HepG2 (cell line): ENCODE results near the gene TMEM255B. TPM values are rescaled to one million over a fixed set of nuclear protein-coding genes. Genes with fewer than 3 reads are reported as not detected.

Experiments
- ATAC-seq: fragments of 200-7000 bp; cut with Tn5 transposase; 3 replicates; pipeline ENCODE4 v1.9.1; 2020; ENCODE audit warnings: mild to moderate bottlenecking, moderate library complexity
- BruUV-seq: library from RNA; stranded (reverse); fragments of 400-500 nt; replicated peaks from 2 replicates; lab custom pipeline; 2021; lab: Mats Ljungman, UMichigan
- CTCF ChIA-PET: fragments of 300-600 bp; formaldehyde crosslinking; extraction: SDS; loops from one replicate; lab custom pipeline; 2021; ENCODE audit warnings: low total read pairs, inconsistent platforms, low intra/inter-chr PET ratio; lab: Yijun Ruan, JAX
- POLR2A ChIA-PET: fragments of 350-600 bp; sonication (Branson Sonifier 250); formaldehyde crosslinking; loops from one replicate; lab custom pipeline; 2020; ENCODE audit warnings: antibody characterized with exemption, inconsistent platforms; lab: Yijun Ruan, JAX
- DNase-seq: peaks from one replicate; pipeline ENCODE4 v3.0.0-alpha.2; 2015; ENCODE audit warnings: low spot score
- FAIRE-seq: peaks from 3 replicates; lab custom pipeline; 2011; peaks lifted over from hg19 to GRCh38; lab: Jason Lieb, UNC
- H2AFZ ChIP-seq: one replicate; pipeline ENCODE4 v1.6.1; 2011; ENCODE audit warnings: low read length, inconsistent platforms
- H3K27ac ChIP-seq: fragments of 300-600 bp; 3 replicates; pipeline ENCODE4 v1.8.0; 2011; ENCODE audit warnings: mixed run types, mild to moderate bottlenecking, mixed read lengths, low read length, inconsistent platforms; ENCODE audit not compliant: insufficient read depth; ENCODE audit errors: extremely low read length
- H3K27me3 ChIP-seq, 2 experiments: fragments of 200-600 bp in 1 of 2; 2 replicates in 1 of 2; 3 replicates in 1 of 2; pipeline versions ENCODE4 v1.6.0 to v1.8.0; 2011; ENCODE audit warnings: low read length in 2 of 2, mild to moderate bottlenecking in 2 of 2, moderate library complexity in 2 of 2, inconsistent platforms in 1 of 2; ENCODE audit not compliant: insufficient read depth in 2 of 2, control insufficient read depth in 1 of 2
- H3K36me3 ChIP-seq, 2 experiments: fragments of 200-600 bp in 1 of 2; replicated peaks in 1 of 2; 2 replicates in 1 of 2; 3 replicates in 1 of 2; pipeline versions ENCODE4 v1.5.1 to v1.8.0; 2011; ENCODE audit warnings: low read length in 2 of 2, inconsistent platforms in 1 of 2; ENCODE audit not compliant: insufficient read depth in 2 of 2, control insufficient read depth in 1 of 2
- H3K4me1 ChIP-seq: 2 replicates; pipeline ENCODE4 v1.5.1; 2012; ENCODE audit warnings: low read length, inconsistent platforms; ENCODE audit not compliant: insufficient read depth
- H3K4me2 ChIP-seq: 2 replicates; pipeline ENCODE4 v1.6.0; 2011; ENCODE audit warnings: low read depth, low read length, inconsistent platforms
- H3K4me3 ChIP-seq, 3 experiments: fragments of 200-600 bp in 1 of 3; sonication (generic), shearing (Covaris generic) in 1 of 3; replicated peaks in 1 of 3; 2 replicates each; pipeline ENCODE4 v1.5.1; 2011 to 2016; ENCODE audit warnings: low read length in 3 of 3, inconsistent platforms in 2 of 3, low read depth in 2 of 3, mild to moderate bottlenecking in 2 of 3, control low read depth in 1 of 3, mixed read lengths in 1 of 3; ENCODE audit not compliant: insufficient read depth in 1 of 3
- H3K79me2 ChIP-seq: one replicate; pipeline ENCODE4 v1.6.1; 2011; ENCODE audit warnings: low read length, inconsistent platforms; ENCODE audit not compliant: insufficient read depth
- H3K9ac ChIP-seq: 2 replicates; pipeline ENCODE4 v1.6.0; 2011; ENCODE audit warnings: mild to moderate bottlenecking, low read depth, low read length, inconsistent platforms; ENCODE audit not compliant: insufficient read depth
- H3K9me3 ChIP-seq: 2 replicates; pipeline ENCODE4 v1.5.1; 2012; ENCODE audit warnings: mild to moderate bottlenecking, low read length
- H4K20me1 ChIP-seq: 2 replicates; pipeline ENCODE4 v1.6.0; 2011; ENCODE audit warnings: inconsistent platforms, mild to moderate bottlenecking, low read length, moderate library complexity; ENCODE audit not compliant: insufficient read depth
- RFXAP ChIP-seq: sonication (generic); formaldehyde crosslinking; IDR thresholded peaks from 2 replicates; pipeline ENCODE4 v1.4.0; 2020; ENCODE audit warnings: missing genetic modification reagents, borderline replicate concordance
- SIN3B ChIP-seq: fragments of 150-350 bp; IDR thresholded peaks from 2 replicates; pipeline ENCODE4 v1.6.1; 2014; ENCODE audit warnings: low read length
- ZNF232 ChIP-seq: sonication (generic); formaldehyde crosslinking; IDR thresholded peaks from 2 replicates; pipeline ENCODE4 v1.4.0; 2020; ENCODE audit warnings: missing genetic modification reagents, borderline replicate concordance
- ZNF512 ChIP-seq: sonication (generic); formaldehyde crosslinking; IDR thresholded peaks from 2 replicates; pipeline ENCODE4 v1.4.0; 2020; ENCODE audit warnings: mild to moderate bottlenecking, missing genetic modification reagents
- ZNF660 ChIP-seq: sonication (generic); formaldehyde crosslinking; IDR thresholded peaks from 2 replicates; pipeline ENCODE4 v1.5.1; 2020; ENCODE audit warnings: mild to moderate bottlenecking, low read depth, missing genetic modification reagents, borderline replicate concordance
- ZSCAN21 ChIP-seq: sonication (generic); formaldehyde crosslinking; IDR thresholded peaks from 2 replicates; pipeline ENCODE4 v1.8.0; 2022; ENCODE audit warnings: mild to moderate bottlenecking, missing genetic modification reagents, moderate library complexity, borderline replicate concordance
- WGBS: methylation state at CpG from one replicate; pipeline ENCODE4 v1.1.6; 2017; ENCODE audit warnings: low lambda C conversion rate; 5-methylcytosine and 5-hydroxymethylcytosine counted together
- in situ Hi-C: cut with HindIII; loops from 2 replicates; pipeline ENCODE4 v1.10.0; 2017; ENCODE audit warnings: low pct_unique_long_range_greater_than_20kb; ENCODE audit not compliant: extremely low pct_ligation_motif_present
- intact Hi-C: fragments of 100-400 bp; cut with micrococcal nuclease; formaldehyde crosslinking; loops from one replicate; pipeline ENCODE4 v1.10.0; 2022; ENCODE audit not compliant: unreplicated experiment
- polyA plus RNA-seq, 8 experiments: library from polyadenylated mRNA; depleted of rRNA in 3 of 8; stranded (reverse) in 7 of 8; unstranded in 1 of 8; fragments of >200 nt; fragmentation: Illumina TruSeq in 4 of 8; extraction: Trizol in 4 of 8; gene quantifications; 2 replicates each; pipeline versions ENCODE4 v1.2.1 to v1.2.3, GENCODE V29; 2011 to 2016; ENCODE audit warnings: low read depth in 4 of 8, missing spikeins in 1 of 8, mixed read lengths in 1 of 8; ENCODE audit not compliant: insufficient read depth in 1 of 8
- total RNA-seq, 5 experiments: library from RNA; depleted of rRNA; stranded (reverse); fragments of >200 nt; fragmentation: Illumina TruSeq; extraction: Trizol; gene quantifications; 2 replicates each; pipeline ENCODE4 v1.2.3, GENCODE V29; 2016; ENCODE audit warnings: low read depth in 1 of 5
- TF ChIP-seq, protein P1 (sequence below): sonication (generic); formaldehyde crosslinking; IDR thresholded peaks from 2 replicates; pipeline ENCODE4 v1.8.0; 2022; ENCODE audit warnings: mild to moderate bottlenecking, missing genetic modification reagents
- TF ChIP-seq, protein P2 (sequence below): sonication (generic); formaldehyde crosslinking; IDR thresholded peaks from 2 replicates; pipeline ENCODE4; 2020; ENCODE audit warnings: missing genetic modification reagents, mild to moderate bottlenecking, borderline replicate concordance
- TF ChIP-seq, protein P3 (sequence below): sonication (generic); formaldehyde crosslinking; IDR thresholded peaks from 2 replicates; pipeline ENCODE4 v1.8.0; 2022; ENCODE audit warnings: mild to moderate bottlenecking, missing genetic modification reagents, moderate library complexity
- TF ChIP-seq, protein P4 (sequence below): sonication (generic); formaldehyde crosslinking; conservative IDR thresholded peaks from 2 replicates; pipeline ENCODE4 v1.8.1; 2023; ENCODE audit warnings: missing genetic modification reagents

Gene TMEM255B
- total and polyA plus RNA-seq, 2 of the 13 experiments (the other 11 are each of a cell fraction or from before 2014, with no cell fraction given), result not detected

DNA sequence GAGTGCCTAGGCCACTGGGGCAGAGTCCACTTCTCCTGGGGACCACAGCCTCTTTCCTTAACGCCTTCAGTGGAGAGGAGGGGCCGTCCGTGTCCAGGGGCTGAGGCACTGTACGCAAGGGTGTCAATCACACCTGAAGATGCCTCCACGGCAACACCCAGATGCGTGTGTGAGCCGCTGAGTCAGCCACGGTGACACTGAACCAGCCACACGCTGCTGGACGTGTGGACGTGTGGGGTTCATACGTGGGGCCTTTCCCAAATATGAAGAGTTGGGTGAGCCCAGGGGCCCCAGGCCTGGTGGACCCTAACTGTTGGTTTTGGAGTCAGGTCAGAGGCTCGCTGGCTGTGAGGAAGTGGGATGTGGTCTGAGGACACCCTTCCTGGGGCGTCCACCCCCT, 51.6 kb downstream of the TMEM255B start (continued):
- TF ChIP-seq, protein P1, sequence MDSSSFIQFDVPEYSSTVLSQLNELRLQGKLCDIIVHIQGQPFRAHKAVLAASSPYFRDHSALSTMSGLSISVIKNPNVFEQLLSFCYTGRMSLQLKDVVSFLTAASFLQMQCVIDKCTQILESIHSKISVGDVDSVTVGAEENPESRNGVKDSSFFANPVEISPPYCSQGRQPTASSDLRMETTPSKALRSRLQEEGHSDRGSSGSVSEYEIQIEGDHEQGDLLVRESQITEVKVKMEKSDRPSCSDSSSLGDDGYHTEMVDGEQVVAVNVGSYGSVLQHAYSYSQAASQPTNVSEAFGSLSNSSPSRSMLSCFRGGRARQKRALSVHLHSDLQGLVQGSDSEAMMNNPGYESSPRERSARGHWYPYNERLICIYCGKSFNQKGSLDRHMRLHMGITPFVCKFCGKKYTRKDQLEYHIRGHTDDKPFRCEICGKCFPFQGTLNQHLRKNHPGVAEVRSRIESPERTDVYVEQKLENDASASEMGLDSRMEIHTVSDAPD (CRISPR knock-in tag), result no peak
- TF ChIP-seq ZSCAN21 (CRISPR knock-in tag), result no peak

DNA sequence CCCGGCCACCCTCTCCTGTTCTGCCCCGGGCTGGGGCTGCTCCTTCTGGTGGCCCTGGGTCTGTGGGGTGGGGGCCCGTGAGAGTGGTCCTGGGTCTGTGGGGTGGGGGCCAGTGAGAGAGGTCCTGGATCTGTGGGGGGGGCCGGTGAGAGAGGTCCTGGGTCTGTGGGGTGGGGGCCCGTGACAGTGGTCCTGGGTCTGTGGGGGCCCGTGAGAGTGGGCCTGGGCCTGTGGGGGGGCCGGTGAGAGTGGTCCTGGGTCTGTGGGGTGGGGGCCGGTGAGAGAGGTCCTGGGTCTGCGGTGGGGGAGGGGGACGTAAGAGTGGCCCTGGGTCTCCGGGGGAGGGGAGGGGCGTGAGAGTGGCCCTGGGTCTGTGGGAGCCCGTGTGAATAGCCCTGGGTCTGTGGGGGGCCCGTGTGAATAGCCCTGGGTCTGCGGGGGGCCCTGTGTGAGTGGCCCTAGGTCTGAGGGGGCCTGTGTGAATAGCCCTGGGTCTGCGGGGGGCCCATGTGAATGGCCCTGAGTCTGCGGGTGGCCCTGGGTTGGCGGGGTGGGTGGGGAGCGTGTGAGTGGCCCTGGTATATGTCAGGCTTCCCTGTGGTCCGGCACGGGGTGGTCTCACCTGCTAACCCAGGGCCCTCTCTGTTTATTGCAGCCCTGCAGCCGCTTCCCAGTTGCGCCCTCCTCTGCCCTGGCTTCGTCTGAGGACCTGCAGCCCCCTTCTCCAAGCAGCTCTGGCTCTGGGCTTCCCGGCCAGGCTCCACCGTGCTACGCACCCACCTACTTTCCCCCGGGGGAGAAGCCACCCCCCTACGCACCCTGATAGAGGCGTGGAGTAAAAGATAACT, 52.3 kb downstream of the TMEM255B start:
- DNase-seq (no peak), FAIRE-seq (no peak), ATAC-seq (no peak)
- Histone ChIP-seq H3K9ac (no peak overlapping the region), H3K4me1 (peaks cover 12% of the 10 kb centered on the region; the same call in 1 of the 2 replicates), H3K4me2 (no peak overlapping the region), H3K79me2 (no peaks in the 10 kb centered on the region), H2AFZ (no peak overlapping the region), H3K27ac (no peak overlapping the region), H3K36me3 (no peaks in the 10 kb centered on the region), H3K27me3 (peaks cover 5 to 21% of the 10 kb centered on the region in 2 experiments; a peak in 3 of 5 replicates), H3K4me3 (no peak overlapping the region), H3K9me3 (peaks cover 17% of the 10 kb centered on the region), H4K20me1 (no peaks in the 10 kb centered on the region)
- BruUV-seq, result no TSS peak
- intact Hi-C loops (no loop called here), in situ Hi-C loops (no loop called here)
- POLR2A ChIA-PET, result no interaction called here
- CTCF ChIA-PET, result no interaction called here
- 25% methylated on average over 15 of the region's 30 CpGs for WGBS
- TF ChIP-seq RFXAP (CRISPR knock-in tag) (no peak), ZNF660 (CRISPR knock-in tag) (no peak), SIN3B (no peak), ZNF232 (CRISPR knock-in tag) (no peak), ZNF512 (no peak)
- TF ChIP-seq, protein P2, sequence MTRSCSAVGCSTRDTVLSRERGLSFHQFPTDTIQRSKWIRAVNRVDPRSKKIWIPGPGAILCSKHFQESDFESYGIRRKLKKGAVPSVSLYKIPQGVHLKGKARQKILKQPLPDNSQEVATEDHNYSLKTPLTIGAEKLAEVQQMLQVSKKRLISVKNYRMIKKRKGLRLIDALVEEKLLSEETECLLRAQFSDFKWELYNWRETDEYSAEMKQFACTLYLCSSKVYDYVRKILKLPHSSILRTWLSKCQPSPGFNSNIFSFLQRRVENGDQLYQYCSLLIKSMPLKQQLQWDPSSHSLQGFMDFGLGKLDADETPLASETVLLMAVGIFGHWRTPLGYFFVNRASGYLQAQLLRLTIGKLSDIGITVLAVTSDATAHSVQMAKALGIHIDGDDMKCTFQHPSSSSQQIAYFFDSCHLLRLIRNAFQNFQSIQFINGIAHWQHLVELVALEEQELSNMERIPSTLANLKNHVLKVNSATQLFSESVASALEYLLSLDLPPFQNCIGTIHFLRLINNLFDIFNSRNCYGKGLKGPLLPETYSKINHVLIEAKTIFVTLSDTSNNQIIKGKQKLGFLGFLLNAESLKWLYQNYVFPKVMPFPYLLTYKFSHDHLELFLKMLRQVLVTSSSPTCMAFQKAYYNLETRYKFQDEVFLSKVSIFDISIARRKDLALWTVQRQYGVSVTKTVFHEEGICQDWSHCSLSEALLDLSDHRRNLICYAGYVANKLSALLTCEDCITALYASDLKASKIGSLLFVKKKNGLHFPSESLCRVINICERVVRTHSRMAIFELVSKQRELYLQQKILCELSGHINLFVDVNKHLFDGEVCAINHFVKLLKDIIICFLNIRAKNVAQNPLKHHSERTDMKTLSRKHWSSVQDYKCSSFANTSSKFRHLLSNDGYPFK (CRISPR knock-in tag), result no peak
- TF ChIP-seq, protein P3, sequence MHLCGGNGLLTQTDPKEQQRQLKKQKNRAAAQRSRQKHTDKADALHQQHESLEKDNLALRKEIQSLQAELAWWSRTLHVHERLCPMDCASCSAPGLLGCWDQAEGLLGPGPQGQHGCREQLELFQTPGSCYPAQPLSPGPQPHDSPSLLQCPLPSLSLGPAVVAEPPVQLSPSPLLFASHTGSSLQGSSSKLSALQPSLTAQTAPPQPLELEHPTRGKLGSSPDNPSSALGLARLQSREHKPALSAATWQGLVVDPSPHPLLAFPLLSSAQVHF (CRISPR knock-in tag), result no peak
- TF ChIP-seq, protein P4, sequence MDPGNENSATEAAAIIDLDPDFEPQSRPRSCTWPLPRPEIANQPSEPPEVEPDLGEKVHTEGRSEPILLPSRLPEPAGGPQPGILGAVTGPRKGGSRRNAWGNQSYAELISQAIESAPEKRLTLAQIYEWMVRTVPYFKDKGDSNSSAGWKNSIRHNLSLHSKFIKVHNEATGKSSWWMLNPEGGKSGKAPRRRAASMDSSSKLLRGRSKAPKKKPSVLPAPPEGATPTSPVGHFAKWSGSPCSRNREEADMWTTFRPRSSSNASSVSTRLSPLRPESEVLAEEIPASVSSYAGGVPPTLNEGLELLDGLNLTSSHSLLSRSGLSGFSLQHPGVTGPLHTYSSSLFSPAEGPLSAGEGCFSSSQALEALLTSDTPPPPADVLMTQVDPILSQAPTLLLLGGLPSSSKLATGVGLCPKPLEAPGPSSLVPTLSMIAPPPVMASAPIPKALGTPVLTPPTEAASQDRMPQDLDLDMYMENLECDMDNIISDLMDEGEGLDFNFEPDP, result no peak
